HG03558 (cell line): ENCODE measurements around the gene ADCY2.

Source experiments
- ATAC-seq: cut with Tn5 transposase; IDR thresholded peaks from one replicate; pipeline ENCODE4 v1.9.1; 2021; ENCODE audit warnings: moderate number of reproducible peaks; ENCODE audit not compliant: unreplicated experiment; ENCODE audit errors: extremely low read depth

Gene ADCY2

DNA sequence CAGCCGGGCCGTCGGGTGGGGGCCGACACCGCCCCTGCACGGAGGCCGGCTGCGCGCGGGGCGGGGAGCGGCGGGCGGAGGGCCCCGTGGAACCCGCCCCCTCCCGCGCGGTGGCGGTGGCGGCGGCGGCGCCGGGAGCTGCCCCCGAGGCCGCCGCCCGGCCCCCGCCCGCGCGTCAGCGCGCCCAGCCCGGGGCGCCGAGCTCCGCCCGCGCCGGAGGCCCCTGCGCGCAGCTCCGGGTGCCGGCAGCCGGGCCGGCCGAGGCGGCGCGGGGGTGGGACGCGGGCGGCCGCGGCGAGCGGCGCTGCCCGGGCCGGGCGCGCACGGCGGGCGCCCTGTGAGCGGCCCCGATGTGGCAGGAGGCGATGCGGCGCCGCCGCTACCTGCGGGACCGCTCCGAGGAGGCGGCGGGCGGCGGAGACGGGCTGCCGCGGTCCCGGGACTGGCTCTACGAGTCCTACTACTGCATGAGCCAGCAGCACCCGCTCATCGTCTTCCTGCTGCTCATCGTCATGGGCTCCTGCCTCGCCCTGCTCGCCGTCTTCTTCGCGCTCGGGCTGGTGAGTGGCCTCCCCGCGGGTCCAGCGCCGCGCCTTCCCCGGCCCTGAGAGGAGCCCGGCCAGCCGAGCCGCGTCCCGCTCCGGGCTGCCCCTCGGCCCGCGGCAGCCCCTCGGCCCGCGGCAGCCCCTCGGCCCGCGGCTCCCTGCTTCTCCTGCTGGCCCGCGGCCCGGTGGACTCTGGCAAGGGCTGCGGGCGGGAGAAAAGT, at the start of gene ADCY2:
Gene ADCY2, plus strand, starts transcription at position 192 of the 766 bp plus-strand sequence. Its CDS starts 159 bp downstream, at position 351.
- ATAC-seq, result no peak

DNA sequence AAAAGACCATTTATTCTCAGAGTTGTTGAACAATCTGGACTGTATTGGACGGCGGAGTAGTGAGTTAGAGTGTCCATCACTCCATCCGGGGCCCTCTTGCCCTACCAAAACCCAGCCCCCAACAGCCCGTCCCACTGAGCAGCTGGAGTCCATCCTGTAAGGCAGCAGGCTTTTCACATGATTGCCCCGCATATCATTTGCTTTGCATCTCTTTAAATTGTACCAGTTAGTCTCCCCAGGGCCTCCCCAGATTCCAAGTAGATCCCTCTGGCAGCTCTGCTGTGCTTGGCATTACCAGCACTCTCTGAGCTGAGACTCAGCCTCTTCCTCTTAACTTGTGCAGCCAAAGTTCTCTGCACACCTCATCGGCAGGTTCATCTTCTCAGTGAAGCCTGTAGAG, 48.6 kb upstream of the ADCY2 start:
- ATAC-seq, result no peak

DNA sequence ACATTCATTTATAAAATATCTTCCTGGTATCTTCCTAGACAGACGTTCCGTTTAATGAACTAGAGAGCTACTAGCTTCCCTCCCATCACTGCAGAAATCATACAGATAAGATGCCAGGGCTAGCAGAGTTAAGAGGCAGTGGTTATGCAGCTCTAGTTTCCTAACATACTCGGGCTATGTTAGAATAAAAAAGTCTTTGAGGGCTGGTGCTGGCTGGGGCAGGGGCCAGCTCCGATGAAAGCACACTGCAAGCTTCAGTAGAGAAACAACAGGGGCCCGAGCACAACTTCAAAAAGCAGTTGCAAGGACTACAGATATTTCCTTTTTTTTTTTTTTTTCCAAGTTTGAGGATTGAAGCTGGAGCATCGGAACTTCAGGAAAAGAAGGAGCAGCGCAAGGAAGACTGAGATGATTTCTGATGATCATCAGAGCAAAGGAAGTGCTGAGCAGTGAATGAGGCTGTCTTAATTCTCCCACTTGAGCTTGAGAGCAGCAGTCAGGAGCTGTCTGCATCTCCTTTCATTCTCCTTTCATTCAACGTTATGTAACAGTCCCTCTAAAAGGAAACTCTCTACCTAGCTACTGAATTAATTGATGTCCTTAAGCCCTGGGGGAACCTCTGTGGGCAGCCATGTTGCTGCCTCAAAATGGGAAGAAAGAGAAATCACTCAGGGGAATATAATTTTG, 47.6 kb upstream of the ADCY2 start:
- no peak for ATAC-seq

DNA sequence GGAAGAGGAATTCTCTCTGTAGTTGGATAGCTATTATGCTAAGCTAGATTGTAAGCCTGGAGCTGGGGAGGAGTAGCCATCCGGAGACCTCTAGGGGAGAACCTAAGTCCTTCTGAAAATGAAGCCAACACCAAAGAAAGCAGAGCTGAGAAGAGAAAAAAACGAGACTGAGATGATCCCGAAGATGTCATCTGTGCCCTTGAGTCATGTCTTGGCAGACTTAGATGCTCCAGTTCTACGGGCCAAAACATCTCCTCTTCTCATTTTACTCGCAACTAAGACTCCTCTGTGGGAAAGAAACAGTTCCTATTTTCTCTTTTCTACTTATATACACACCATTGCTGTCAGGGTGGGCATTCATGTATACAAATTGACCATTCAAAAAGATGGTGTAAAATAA, 34.3 kb upstream of the ADCY2 start:
- ATAC-seq, result no peak

DNA sequence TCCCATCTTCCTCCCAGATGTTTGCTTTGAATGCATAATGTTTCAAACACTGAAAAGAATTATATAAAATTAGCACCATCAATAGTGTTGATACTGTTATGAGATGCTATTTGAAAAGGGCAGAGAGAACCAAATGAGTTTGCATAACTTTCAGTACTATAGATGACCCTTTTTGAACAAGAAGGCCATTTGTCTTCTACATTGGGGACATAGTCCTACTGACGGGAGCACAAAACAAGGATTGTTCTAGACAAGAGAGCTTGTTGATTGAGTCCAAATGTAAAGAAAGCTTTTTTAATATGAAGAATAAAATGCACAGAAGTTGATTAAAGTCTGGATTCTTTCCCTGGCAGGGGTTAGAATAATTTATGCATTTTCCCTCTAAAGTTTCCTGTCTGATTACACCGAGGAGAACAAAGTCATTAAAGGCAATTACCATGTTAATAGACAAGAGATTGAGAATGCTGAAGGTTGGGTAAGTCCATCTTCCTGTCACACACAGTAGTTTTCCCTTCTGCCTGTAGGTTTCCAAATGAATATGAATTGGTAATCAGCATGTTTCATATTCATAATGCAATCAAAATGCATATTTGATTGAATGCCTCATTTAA, 32.8 kb upstream of the ADCY2 start:
- ATAC-seq, result no peak

DNA sequence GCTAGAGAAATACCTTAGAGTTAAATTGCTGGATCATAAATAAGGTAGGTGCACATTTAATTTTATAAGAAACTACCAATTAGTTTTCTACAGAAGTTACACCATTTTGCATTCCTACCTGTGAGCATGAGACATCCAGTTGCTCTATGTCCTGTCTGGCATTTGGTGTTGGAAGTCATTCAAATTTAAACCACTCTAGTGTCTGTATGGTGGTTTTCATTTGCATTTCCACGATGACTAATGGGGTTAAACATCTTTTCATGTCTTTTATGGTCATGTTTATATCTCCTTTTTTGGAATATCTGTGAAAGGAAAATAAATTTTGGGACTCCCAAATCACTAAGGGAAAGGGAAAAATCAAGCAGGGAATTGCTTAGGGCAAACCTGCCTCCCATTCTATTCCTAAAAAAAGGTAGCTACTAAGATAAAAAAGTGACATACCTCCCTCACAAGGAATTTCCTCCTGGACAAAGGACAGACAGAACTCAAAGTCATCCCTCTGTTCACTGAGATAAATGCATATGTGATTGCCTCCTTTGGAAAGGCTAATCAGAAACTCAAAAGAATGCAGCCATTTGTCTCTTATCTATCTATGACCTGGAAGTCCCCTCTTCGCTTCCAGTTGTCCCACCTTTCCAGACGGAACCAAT, 31.6 kb upstream of the ADCY2 start:
- no peak for ATAC-seq

DNA sequence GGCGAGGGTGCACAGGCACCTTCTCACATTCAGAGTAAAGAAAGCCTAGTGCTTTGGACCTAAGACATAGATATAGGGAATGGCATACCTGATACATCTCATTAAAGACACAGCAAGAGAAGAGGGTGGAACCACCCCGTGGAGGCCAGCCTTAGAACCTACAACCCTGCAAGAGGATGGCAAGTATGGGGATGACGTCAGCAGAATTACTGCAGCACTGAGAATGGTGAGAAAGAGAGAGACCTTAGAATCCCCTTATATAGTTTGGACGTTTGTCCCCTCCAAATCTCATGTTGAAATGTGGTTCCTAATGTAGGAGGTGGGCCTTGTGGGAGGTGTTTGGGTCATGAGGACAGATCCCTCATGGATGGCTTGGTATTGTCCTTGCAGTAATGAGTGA, 28.2 kb upstream of the ADCY2 start:
- ATAC-seq, result no peak

DNA sequence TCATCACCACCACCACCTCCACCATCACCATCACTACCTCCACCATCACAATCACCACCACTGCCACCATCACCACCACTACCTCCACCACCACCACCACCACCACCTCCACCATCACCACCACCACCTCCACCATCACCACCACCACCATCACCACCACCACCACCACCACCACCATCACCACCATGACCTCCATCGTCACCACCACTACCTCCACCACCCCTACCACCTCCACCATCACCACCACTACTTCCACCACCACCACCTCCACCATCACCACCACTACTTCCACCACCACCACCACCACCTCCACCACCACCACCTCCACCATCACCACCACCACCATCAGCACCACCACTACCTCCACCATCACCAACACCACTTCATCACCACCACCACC, 23.5 kb upstream of the ADCY2 start:
- ATAC-seq, result no peak

DNA sequence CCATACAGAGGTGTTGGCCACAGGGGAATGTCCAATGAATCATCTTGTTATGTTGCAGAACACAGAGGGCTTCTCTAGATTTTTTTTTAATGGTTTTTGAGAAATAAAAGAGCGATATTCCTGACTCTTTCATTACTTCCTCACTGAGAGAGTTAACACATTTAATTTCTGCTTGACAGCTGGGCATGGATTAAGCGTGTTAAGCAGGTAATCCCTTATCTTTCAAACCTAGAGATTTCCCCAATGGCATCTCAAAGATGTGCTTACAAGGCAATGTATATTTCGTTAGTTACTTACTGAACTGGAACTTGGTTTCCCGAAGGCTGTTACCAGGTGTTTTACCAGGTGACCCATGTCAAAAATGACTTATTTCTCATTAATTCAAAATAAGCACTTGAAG, 21.8 kb upstream of the ADCY2 start:
- no peak for ATAC-seq

DNA sequence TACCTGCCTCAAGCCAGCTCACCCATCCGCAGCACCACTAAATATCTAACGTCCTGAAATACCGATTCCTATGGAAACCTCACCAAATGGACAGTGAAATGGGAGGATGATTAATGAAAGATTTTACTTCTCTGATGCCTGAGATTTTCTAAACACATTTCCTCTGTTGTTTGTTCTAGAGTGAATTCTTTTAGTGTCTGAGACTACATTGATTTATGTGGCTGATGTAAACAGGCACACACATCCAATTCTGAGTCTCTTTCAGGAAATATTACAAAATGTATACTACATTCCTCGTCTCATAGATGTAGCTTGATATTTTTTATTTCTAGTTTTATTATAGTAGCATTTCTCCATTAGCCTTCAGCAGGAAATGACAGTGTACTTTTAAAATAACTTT, 20.5 kb upstream of the ADCY2 start:
- ATAC-seq, result no peak

DNA sequence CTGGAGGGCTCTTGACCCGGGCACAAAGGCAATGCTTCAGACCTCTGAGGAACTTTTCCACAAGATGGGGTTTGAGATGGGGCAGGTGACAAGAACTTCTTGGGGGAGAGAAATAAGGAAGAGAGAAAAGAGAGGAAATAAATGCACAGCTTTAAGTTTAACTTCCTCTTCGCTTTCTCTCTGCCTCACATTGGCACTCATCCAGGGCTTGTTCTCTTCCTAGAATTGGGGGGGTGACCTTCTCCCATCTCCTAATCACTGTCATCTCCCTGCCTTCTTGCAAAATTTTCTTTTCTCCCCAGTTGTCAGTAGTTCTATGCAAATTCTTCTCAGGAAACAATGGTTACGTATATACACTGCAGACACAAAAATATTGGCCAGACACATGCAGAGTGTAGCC, 19.1 kb upstream of the ADCY2 start:
- ATAC-seq, result no peak

DNA sequence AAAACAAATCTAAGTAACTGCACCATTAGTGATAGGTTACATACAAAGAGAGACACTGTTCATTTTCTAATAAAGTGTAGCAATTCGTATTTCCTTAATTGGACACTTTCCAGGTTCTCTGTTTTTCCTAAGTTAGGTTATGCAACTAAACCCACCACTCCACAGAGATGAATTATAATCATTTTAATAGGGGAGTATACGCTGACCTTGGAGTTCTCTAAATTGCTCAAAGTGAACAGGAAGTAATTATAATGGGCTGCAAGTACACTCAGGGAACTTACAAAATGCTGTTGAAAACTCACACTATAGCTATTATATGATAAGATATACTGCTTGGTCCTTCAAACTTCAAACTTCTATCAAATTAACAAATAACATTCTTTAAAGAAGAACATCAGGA, 18.2 kb upstream of the ADCY2 start:
- no peak for ATAC-seq

DNA sequence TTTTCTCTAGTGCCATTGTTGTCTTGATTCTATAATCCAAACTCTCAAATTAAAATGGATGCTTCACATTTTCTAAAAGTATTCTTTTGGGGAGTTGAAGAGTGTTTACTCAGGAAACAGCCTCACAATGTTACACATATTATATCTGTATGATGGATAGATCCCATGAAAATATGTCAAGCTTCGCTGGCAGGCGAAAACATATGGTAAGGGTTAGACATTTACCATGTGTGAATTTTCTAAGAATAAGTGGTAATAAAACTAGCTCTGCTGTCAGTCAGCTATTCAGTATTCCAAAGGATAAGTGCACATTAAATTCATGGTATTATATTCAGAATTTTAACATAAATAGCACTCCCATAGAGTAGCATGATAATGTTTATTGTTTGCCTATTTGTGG, 13.3 kb upstream of the ADCY2 start:
- no peak for ATAC-seq

DNA sequence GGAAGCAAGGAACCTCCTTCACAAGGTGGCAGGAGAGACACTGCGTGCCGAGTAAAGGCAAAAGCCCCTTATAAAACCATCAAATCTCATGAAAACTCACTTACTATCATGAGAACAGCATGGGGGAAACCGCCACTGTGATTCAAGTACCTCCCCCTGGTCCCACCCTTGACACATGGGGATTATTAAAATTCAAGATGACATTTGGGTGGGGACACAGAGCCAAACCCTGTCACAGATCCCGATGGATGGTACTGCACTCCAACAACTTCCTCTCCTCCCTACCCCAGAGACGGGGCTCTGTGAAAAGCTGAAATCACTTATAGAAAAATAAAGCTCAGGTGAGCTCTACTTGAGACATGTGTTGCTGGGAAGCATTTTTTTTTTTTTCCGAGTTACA, 10.3 kb upstream of the ADCY2 start:
- no peak for ATAC-seq

DNA sequence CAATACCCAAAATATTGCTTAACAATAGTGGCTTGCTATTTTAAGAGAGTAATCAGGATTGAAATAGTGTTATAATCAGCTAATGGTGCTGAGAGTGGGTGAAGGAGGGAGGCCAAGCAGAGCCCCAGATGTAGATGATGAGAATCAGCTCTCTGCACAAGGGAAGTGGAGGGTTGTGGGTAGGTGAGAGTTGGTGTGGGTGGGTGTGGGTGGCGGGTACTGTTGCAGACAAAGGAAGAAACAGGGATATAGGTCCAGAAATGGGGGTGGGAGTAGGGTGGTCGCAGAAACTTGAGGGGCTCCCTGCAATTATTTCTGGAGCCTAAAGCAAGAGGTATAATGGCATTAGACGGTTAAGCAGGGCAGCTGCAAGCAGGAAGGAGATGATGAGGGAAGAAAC, 7.4 kb upstream of the ADCY2 start:
- ATAC-seq, result no peak

DNA sequence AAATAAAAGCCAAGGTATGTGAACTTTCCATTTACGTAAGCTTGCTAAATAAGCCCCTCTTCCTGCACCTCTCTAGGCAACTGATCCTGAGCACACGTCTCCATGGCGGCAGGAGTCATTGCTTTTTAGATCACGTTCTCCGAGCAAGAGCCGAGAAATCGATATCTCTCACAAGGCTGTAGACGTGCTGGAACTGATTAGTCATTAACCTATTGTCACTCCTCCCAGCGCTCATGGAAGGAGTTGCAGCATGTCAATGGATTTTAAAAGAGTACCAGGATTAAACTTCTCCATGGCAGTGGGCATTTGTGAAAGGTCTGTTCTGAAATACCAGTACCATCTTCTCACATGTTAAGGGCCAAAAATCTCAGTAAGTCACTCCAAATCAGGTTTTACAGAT, 4.7 kb upstream of the ADCY2 start:
- no peak for ATAC-seq

DNA sequence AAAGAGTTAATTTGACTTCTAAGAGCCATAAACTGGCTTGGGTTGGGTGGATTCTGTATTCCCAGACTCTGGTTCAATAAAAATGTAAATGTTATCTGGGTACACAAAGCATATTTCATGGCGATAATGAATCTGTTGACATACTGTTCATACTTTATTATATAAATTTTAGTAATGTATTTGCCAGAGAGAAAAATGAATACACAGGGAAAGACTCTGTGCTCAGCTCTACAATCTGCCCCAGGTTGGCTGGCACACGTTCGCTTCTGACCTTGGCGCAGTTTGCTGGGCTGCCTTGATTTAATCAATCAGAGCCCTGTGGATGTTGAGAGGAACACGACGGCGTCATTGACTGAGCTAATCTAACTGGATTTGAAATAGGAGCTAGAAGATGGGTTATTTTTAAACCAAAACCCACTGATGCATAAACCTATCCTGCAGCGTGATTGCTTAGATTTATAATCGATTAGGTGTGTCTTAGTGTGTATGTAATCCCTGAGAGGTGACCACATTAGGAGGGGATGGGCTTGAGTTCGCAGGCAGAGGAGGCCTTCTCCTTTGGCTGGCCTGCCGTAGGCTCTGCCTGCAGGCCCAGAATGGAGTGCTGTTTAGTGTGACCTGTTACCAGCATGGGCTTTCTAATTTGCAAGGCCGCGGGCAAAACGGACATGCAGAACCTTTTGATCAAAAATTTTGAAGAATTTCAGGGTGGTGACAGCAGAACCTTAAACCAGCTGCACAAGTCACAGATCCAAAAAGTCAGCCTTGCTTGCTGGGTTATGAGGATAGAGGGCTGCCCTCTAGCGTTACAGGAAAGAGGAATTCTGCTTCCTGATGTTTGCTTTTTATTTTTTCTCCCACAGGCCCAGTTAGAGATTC, 3.9 kb upstream of the ADCY2 start:
- ATAC-seq, result no peak

DNA sequence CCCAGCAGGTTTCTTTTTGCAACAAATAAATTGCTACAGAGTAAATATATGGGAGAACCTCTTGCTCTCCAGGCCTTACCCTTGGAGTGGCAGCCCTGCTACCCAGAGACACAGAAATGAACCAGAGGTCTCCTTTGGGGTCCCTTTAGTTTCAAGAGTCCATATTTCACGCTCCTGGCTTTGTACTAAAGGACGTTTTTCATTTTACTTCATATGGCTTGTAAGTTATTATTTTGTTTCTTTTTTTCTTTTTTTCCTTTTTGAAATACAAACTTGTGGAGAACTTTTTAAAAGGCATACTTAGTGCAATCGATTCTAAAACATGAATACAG, 3.3 kb upstream of the ADCY2 start:
- ATAC-seq, result no peak

DNA sequence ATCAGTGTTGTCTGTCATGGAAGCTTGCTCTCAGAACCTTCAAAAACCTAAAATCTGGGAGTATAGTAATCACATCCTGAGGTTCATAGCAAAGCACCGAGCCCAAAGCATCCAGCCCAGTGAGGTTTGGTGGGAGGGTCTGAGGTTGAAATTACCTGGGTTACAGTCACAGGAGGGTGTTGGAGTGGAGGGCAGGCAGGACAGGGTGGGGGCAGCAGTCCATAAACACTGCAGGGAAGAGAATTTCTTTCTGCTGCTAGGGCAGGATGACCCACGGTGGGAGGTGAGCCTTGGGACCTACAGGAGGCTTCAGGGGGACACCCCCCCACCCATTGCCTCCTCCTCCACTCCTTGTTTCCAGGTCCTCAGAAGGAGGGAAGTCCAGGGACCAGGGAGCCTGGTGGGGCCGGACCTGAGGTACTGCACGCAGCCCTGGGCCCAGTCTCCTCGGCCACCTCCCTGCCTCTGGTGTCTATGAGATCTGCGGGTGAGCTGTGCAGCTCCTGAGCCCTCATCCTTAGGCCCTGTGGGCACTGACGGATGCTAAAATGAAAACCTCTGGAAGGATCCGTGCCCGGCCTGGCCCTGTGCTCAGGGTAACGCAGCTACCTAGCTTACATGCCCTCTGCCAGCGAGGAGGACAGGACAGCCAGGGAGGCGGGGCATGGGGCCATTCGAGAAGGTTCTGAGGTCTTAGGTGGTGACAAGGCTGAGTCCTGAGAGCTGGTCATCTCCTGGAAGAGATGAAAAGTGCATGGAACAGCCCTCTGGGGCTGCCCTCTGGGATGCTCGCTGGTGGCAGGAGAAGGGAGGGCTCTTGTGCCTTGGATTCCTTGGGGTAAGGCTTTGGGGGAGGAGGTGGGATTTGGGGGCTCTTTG, 1.8 kb upstream of the ADCY2 start:
- ATAC-seq, result no peak
